Osteoblast (primary cell): Measurements from ENCODE around the gene UBTD2. TPM values are rescaled to one million over a fixed set of nuclear protein-coding genes. Genes with fewer than 3 reads are reported as not detected.

Experiments used
- DNase-seq: peaks from one replicate; pipeline ENCODE4 v3.0.0; 2011; ENCODE audit warnings: low spot score, mixed read lengths; ENCODE audit not compliant: insufficient read length; ENCODE audit errors: missing footprints
- H2AFZ ChIP-seq: 2 replicates; pipeline ENCODE4 v1.6.0; 2011; ENCODE audit warnings: mild to moderate bottlenecking, low read length
- H3K27ac ChIP-seq: 2 replicates; pipeline ENCODE4 v1.5.1; 2011; ENCODE audit warnings: mild to moderate bottlenecking, low read depth, low read length, moderate library complexity
- H3K27me3 ChIP-seq: 2 replicates; pipeline ENCODE4 v1.6.0; 2012; ENCODE audit warnings: mild to moderate bottlenecking, control low read depth, inconsistent platforms, low read length, moderate library complexity; ENCODE audit not compliant: insufficient read depth
- H3K36me3 ChIP-seq: 2 replicates; pipeline ENCODE4 v1.5.1; 2011; ENCODE audit warnings: mild to moderate bottlenecking, low read length, control low read depth, moderate library complexity; ENCODE audit not compliant: insufficient read depth
- H3K4me1 ChIP-seq: 2 replicates; pipeline ENCODE4 v1.5.1; 2011; ENCODE audit warnings: mild to moderate bottlenecking, low read length, control low read depth, moderate library complexity; ENCODE audit not compliant: insufficient read depth
- H3K4me2 ChIP-seq: 2 replicates; pipeline ENCODE4 v1.6.0; 2011; ENCODE audit warnings: mild to moderate bottlenecking, low read length; ENCODE audit not compliant: insufficient read depth
- H3K4me3 ChIP-seq: fragments of 200-600 bp; sonication (generic); 3 replicates; pipeline ENCODE4 v1.5.1; 2012; ENCODE audit warnings: mild to moderate bottlenecking, low read length, inconsistent platforms; ENCODE audit not compliant: insufficient read depth
- H3K79me2 ChIP-seq: 2 replicates; pipeline ENCODE4 v1.6.0; 2012; ENCODE audit warnings: mild to moderate bottlenecking, low read length, control low read depth, inconsistent platforms; ENCODE audit not compliant: insufficient read depth
- H3K9me3 ChIP-seq: 2 replicates; pipeline ENCODE4 v1.5.1; 2011; ENCODE audit warnings: low read depth, low read length, control low read depth
- H4K20me1 ChIP-seq: 2 replicates; pipeline ENCODE4 v1.6.0; 2012; ENCODE audit warnings: mild to moderate bottlenecking, low read length, control low read depth; ENCODE audit not compliant: insufficient read depth
- CTCF ChIP-seq: IDR thresholded peaks from 2 replicates; pipeline ENCODE4 v1.5.1; 2011; ENCODE audit warnings: mild to moderate bottlenecking, low read depth, low read length, moderate library complexity; ENCODE audit errors: extremely low read depth
- total RNA-seq: library from RNA; depleted of rRNA; stranded (reverse); fragments of >200 nt; gene quantifications from 2 replicates; pipeline ENCODE4 v1.2.3, GENCODE V29; 2012

The UBTD2 gene
- total RNA-seq, 1 donor, result 37.6 TPM

GRCh38 chr5:172173564-172174153 lies 109.9 kb downstream of the UBTD2 start:
- H2AFZ ChIP-seq, result no peak overlapping the region
- H3K4me3 ChIP-seq, result peak overlapping the region; percentile 17
- no peak for TF ChIP-seq CTCF
- H3K36me3 ChIP-seq, result peaks cover 5% of the 10 kb centered on the region
- peak; percentile 93 for DNase-seq
- H3K9me3 ChIP-seq, result no peaks in the 10 kb centered on the region
- H3K4me2 ChIP-seq, result peak overlapping the region; percentile 30
- H3K27ac ChIP-seq, result peak overlapping the region; percentile 92
- peaks cover 24% of the 10 kb centered on the region for H3K4me1 ChIP-seq
- H3K27me3 ChIP-seq, result no peaks in the 10 kb centered on the region
- peaks cover 78% of the 10 kb centered on the region for H3K79me2 ChIP-seq
- H4K20me1 ChIP-seq, result peaks cover 26% of the 10 kb centered on the region

- DNase-seq, result peak; percentile 47
- no peaks in the 10 kb centered on the region for H3K27me3 ChIP-seq
- peaks cover 23% of the 10 kb centered on the region for H4K20me1 ChIP-seq
- no peak for TF ChIP-seq CTCF
- H3K4me1 ChIP-seq, result peaks cover 24% of the 10 kb centered on the region
- H3K4me2 ChIP-seq, result peak overlapping the region; percentile 30
- H3K79me2 ChIP-seq, result peaks cover 78% of the 10 kb centered on the region
- H3K9me3 ChIP-seq, result no peaks in the 10 kb centered on the region
- no peak overlapping the region for H3K4me3 ChIP-seq
- no peak overlapping the region for H2AFZ ChIP-seq
- peaks cover 5% of the 10 kb centered on the region for H3K36me3 ChIP-seq
- H3K27ac ChIP-seq, result peak overlapping the region; percentile 92
Observed at GRCh38 chr5:172172912-172173563, 110.5 kb downstream of the UBTD2 start.

DNA sequence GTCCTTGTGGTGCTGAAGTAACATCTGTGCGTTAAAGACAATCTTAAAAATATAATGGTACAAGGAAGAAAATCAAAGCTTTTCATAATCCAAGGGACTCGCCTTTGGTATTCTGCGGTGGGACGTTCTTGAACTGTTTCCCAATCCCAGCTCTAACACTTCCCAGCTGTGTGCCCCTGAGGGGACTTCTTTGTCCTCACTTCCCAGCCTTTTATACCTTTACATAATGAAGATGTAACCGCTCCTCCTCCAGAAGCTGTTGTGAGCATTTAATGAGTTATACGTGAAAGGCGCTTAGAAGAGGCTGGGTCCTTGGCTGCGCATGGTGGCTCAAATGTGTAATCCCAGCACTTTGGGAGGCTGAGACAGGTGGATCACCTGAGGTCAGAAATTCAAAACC lies 112.4 kb downstream of the UBTD2 start:
- peaks cover 81% of the 10 kb centered on the region for H3K79me2 ChIP-seq
- peaks cover 26% of the 10 kb centered on the region for H4K20me1 ChIP-seq

More for the DNA sequence above, 112.4 kb downstream of the UBTD2 start:
- Histone ChIP-seq H3K4me2 (no peak overlapping the region), H3K36me3 (peaks cover 5% of the 10 kb centered on the region), H3K4me1 (peaks cover 24% of the 10 kb centered on the region), H3K9me3 (no peaks in the 10 kb centered on the region), H3K4me3 (no peak overlapping the region), H3K27ac (no peak overlapping the region), H2AFZ (no peak overlapping the region), H3K27me3 (no peaks in the 10 kb centered on the region)
- DNase-seq, result no peak
- no peak for TF ChIP-seq CTCF
